HepG2 (cell line): ENCODE data around the gene NUFIP1. TPM values are rescaled to one million over a fixed set of nuclear protein-coding genes. Genes with fewer than 3 reads are reported as not detected.

Source experiments
- ATAC-seq: fragments of 200-7000 bp; cut with Tn5 transposase; 3 replicates; pipeline ENCODE4 v1.9.1; 2020; ENCODE audit warnings: mild to moderate bottlenecking, moderate library complexity
- BruUV-seq: library from RNA; stranded (reverse); fragments of 400-500 nt; replicated peaks from 2 replicates; lab custom pipeline; 2021; lab: Mats Ljungman, UMichigan
- CTCF ChIA-PET: fragments of 300-600 bp; formaldehyde crosslinking; extraction: SDS; loops from one replicate; lab custom pipeline; 2021; ENCODE audit warnings: low total read pairs, inconsistent platforms, low intra/inter-chr PET ratio; lab: Yijun Ruan, JAX
- POLR2A ChIA-PET: fragments of 350-600 bp; sonication (Branson Sonifier 250); formaldehyde crosslinking; loops from one replicate; lab custom pipeline; 2020; ENCODE audit warnings: antibody characterized with exemption, inconsistent platforms; lab: Yijun Ruan, JAX
- DNase-seq: peaks from one replicate; pipeline ENCODE4 v3.0.0-alpha.2; 2015; ENCODE audit warnings: low spot score
- FAIRE-seq: peaks from 3 replicates; lab custom pipeline; 2011; peaks lifted over from hg19 to GRCh38; lab: Jason Lieb, UNC
- H2AFZ ChIP-seq: one replicate; pipeline ENCODE4 v1.6.1; 2011; ENCODE audit warnings: low read length, inconsistent platforms
- H3K27ac ChIP-seq: fragments of 300-600 bp; 3 replicates; pipeline ENCODE4 v1.8.0; 2011; ENCODE audit warnings: mixed run types, mild to moderate bottlenecking, mixed read lengths, low read length, inconsistent platforms; ENCODE audit not compliant: insufficient read depth; ENCODE audit errors: extremely low read length
- H3K27me3 ChIP-seq, 2 experiments: fragments of 200-600 bp in 1 of 2; 2 replicates in 1 of 2; 3 replicates in 1 of 2; pipeline versions ENCODE4 v1.6.0 to v1.8.0; 2011; ENCODE audit warnings: low read length in 2 of 2, mild to moderate bottlenecking in 2 of 2, moderate library complexity in 2 of 2, inconsistent platforms in 1 of 2; ENCODE audit not compliant: insufficient read depth in 2 of 2, control insufficient read depth in 1 of 2
- H3K36me3 ChIP-seq, 2 experiments: fragments of 200-600 bp in 1 of 2; replicated peaks in 1 of 2; 2 replicates in 1 of 2; 3 replicates in 1 of 2; pipeline versions ENCODE4 v1.5.1 to v1.8.0; 2011; ENCODE audit warnings: low read length in 2 of 2, inconsistent platforms in 1 of 2; ENCODE audit not compliant: insufficient read depth in 2 of 2, control insufficient read depth in 1 of 2
- H3K4me1 ChIP-seq: 2 replicates; pipeline ENCODE4 v1.5.1; 2012; ENCODE audit warnings: low read length, inconsistent platforms; ENCODE audit not compliant: insufficient read depth
- H3K4me2 ChIP-seq: 2 replicates; pipeline ENCODE4 v1.6.0; 2011; ENCODE audit warnings: low read depth, low read length, inconsistent platforms
- H3K4me3 ChIP-seq, 3 experiments: fragments of 200-600 bp in 1 of 3; sonication (generic), shearing (Covaris generic) in 1 of 3; replicated peaks in 1 of 3; 2 replicates each; pipeline ENCODE4 v1.5.1; 2011 to 2016; ENCODE audit warnings: low read length in 3 of 3, inconsistent platforms in 2 of 3, low read depth in 2 of 3, mild to moderate bottlenecking in 2 of 3, control low read depth in 1 of 3, mixed read lengths in 1 of 3; ENCODE audit not compliant: insufficient read depth in 1 of 3
- H3K79me2 ChIP-seq: one replicate; pipeline ENCODE4 v1.6.1; 2011; ENCODE audit warnings: low read length, inconsistent platforms; ENCODE audit not compliant: insufficient read depth
- H3K9ac ChIP-seq: 2 replicates; pipeline ENCODE4 v1.6.0; 2011; ENCODE audit warnings: mild to moderate bottlenecking, low read depth, low read length, inconsistent platforms; ENCODE audit not compliant: insufficient read depth
- H3K9me3 ChIP-seq: 2 replicates; pipeline ENCODE4 v1.5.1; 2012; ENCODE audit warnings: mild to moderate bottlenecking, low read length
- H4K20me1 ChIP-seq: 2 replicates; pipeline ENCODE4 v1.6.0; 2011; ENCODE audit warnings: inconsistent platforms, mild to moderate bottlenecking, low read length, moderate library complexity; ENCODE audit not compliant: insufficient read depth
- ATF3 ChIP-seq: sonication (generic); formaldehyde crosslinking; IDR thresholded peaks from 2 replicates; pipeline ENCODE4 v1.4.0; 2020; ENCODE audit warnings: missing genetic modification reagents
- CTCF ChIP-seq: sonication (generic); formaldehyde crosslinking; IDR thresholded peaks from 2 replicates; pipeline ENCODE4 v1.5.0; 2020; ENCODE audit warnings: mild to moderate bottlenecking, missing genetic modification reagents, moderate library complexity
- ETV6 ChIP-seq: sonication (generic); formaldehyde crosslinking; conservative IDR thresholded peaks from 2 replicates; pipeline ENCODE4 v1.4.0; 2020; ENCODE audit warnings: missing genetic modification reagents
- HES4 ChIP-seq: sonication (generic); formaldehyde crosslinking; IDR thresholded peaks from 2 replicates; pipeline ENCODE4 v1.9.0; 2021; ENCODE audit warnings: mild to moderate bottlenecking, missing genetic modification reagents, borderline replicate concordance
- MAFF ChIP-seq: IDR thresholded peaks from 2 replicates; pipeline ENCODE4 v1.6.1; 2011; ENCODE audit warnings: low read depth, low read length, improper control_type of control experiment
- MIXL1 ChIP-seq: IDR thresholded peaks from 2 replicates; pipeline ENCODE4 v1.6.1; 2016
- MTF2 ChIP-seq: sonication (generic); formaldehyde crosslinking; IDR thresholded peaks from 2 replicates; pipeline ENCODE4 v1.5.0; 2020; ENCODE audit warnings: missing genetic modification reagents, borderline replicate concordance
- NR2F2 ChIP-seq: IDR thresholded peaks from 2 replicates; pipeline ENCODE4 v1.6.1; 2012; ENCODE audit warnings: low read depth, inconsistent platforms, borderline replicate concordance
- STAG1 ChIP-seq: sonication (generic); formaldehyde crosslinking; IDR thresholded peaks from 2 replicates; pipeline ENCODE4 v1.4.0; 2020; ENCODE audit warnings: missing genetic modification reagents
- TRAFD1 ChIP-seq: sonication (generic); formaldehyde crosslinking; IDR thresholded peaks from 2 replicates; pipeline ENCODE4 v1.5.1; 2020; ENCODE audit warnings: missing genetic modification reagents, mild to moderate bottlenecking, borderline replicate concordance
- ZNF143 ChIP-seq: sonication (generic); formaldehyde crosslinking; IDR thresholded peaks from 2 replicates; pipeline ENCODE4 v1.4.0; 2020; ENCODE audit warnings: missing genetic modification reagents
- ZNF580 ChIP-seq: IDR thresholded peaks from 2 replicates; pipeline ENCODE4 v1.6.1; 2016; ENCODE audit warnings: low read depth, borderline replicate concordance
- ZNF770 ChIP-seq: sonication (generic); formaldehyde crosslinking; IDR thresholded peaks from 2 replicates; pipeline ENCODE4 v1.5.0; 2020; ENCODE audit warnings: mild to moderate bottlenecking, missing genetic modification reagents
- ZNF883 ChIP-seq: sonication (generic); formaldehyde crosslinking; IDR thresholded peaks from 2 replicates; pipeline ENCODE4 v1.5.1; 2020; ENCODE audit warnings: mild to moderate bottlenecking, missing genetic modification reagents; ENCODE audit errors: not compliant biosample characterization
- ZNF891 ChIP-seq: sonication (generic); formaldehyde crosslinking; IDR thresholded peaks from 2 replicates; pipeline ENCODE4 v1.5.0; 2020; ENCODE audit warnings: mild to moderate bottlenecking, missing genetic modification reagents
- ZSCAN21 ChIP-seq: sonication (generic); formaldehyde crosslinking; IDR thresholded peaks from 2 replicates; pipeline ENCODE4 v1.8.0; 2022; ENCODE audit warnings: mild to moderate bottlenecking, missing genetic modification reagents, moderate library complexity, borderline replicate concordance
- ZSCAN25 ChIP-seq: sonication (generic); formaldehyde crosslinking; IDR thresholded peaks from 2 replicates; pipeline ENCODE4 v1.8.0; 2022; ENCODE audit warnings: mild to moderate bottlenecking, missing genetic modification reagents
- WGBS: methylation state at CpG from one replicate; pipeline ENCODE4 v1.1.6; 2017; ENCODE audit warnings: low lambda C conversion rate; 5-methylcytosine and 5-hydroxymethylcytosine counted together
- in situ Hi-C: cut with HindIII; loops from 2 replicates; pipeline ENCODE4 v1.10.0; 2017; ENCODE audit warnings: low pct_unique_long_range_greater_than_20kb; ENCODE audit not compliant: extremely low pct_ligation_motif_present
- intact Hi-C: fragments of 100-400 bp; cut with micrococcal nuclease; formaldehyde crosslinking; loops from one replicate; pipeline ENCODE4 v1.10.0; 2022; ENCODE audit not compliant: unreplicated experiment
- polyA plus RNA-seq, 8 experiments: library from polyadenylated mRNA; depleted of rRNA in 3 of 8; stranded (reverse) in 7 of 8; unstranded in 1 of 8; fragments of >200 nt; fragmentation: Illumina TruSeq in 4 of 8; extraction: Trizol in 4 of 8; gene quantifications; 2 replicates each; pipeline versions ENCODE4 v1.2.1 to v1.2.3, GENCODE V29; 2011 to 2016; ENCODE audit warnings: low read depth in 4 of 8, missing spikeins in 1 of 8, mixed read lengths in 1 of 8; ENCODE audit not compliant: insufficient read depth in 1 of 8
- total RNA-seq, 5 experiments: library from RNA; depleted of rRNA; stranded (reverse); fragments of >200 nt; fragmentation: Illumina TruSeq; extraction: Trizol; gene quantifications; 2 replicates each; pipeline ENCODE4 v1.2.3, GENCODE V29; 2016; ENCODE audit warnings: low read depth in 1 of 5

The NUFIP1 gene
- total and polyA plus RNA-seq, 2 of the 13 experiments (the other 11 are each of a cell fraction or from before 2014, with no cell fraction given), result 1.9 to 10.3 TPM

- intact Hi-C loops, result loop anchor here (1.0 to 5.0 kb wide), 3 partner anchors 55 to 101 kb away; partner anchors contain the start of genes GPALPP1 and NUFIP1
- TF ChIP-seq MTF2 (CRISPR knock-in tag), result 0 out of 2 replicates have a peak, but pooled peaks have one; percentile 1
- TF ChIP-seq ZSCAN21, result 0 out of 2 replicates have a peak, but pooled peaks have one; percentile 16
- no peak for TF ChIP-seq ZSCAN25 (CRISPR knock-in tag)
- 0 out of 2 replicates have a peak, but pooled peaks have one; percentile 9 for TF ChIP-seq ZNF143 (CRISPR knock-in tag)
- TF ChIP-seq HES4 (CRISPR knock-in tag), result no peak
- TF ChIP-seq MAFF, result peak; percentile 90
- no peak for TF ChIP-seq TRAFD1
- no peak for TF ChIP-seq ZNF891
- TF ChIP-seq ATF3 (CRISPR knock-in tag), result peak; percentile 80
- peak; percentile 61; the same call in 1 of the 2 replicates for TF ChIP-seq MIXL1 (CRISPR knock-in tag)
- peak; percentile 99 for TF ChIP-seq ZNF770 (CRISPR knock-in tag)
- no peak for TF ChIP-seq ZNF883
- TF ChIP-seq STAG1 (CRISPR knock-in tag), result peak; percentile 48
- 0 out of 2 replicates have a peak, but pooled peaks have one; percentile 33 for TF ChIP-seq ETV6 (CRISPR knock-in tag)
- peak; percentile 89 for TF ChIP-seq ZNF580 (CRISPR knock-in tag)
- TF ChIP-seq NR2F2, result no peak
- TF ChIP-seq CTCF (CRISPR knock-in tag), result peak; percentile 83
Measured at GRCh38 chr13:44918326-44919103, 70.8 kb downstream of the NUFIP1 start.

More at GRCh38 chr13:44918326-44919103, 70.8 kb downstream of the NUFIP1 start:
- DNase-seq (peak; percentile 88), FAIRE-seq (no peak), ATAC-seq (peak; percentile 94)
- H3K9me3 ChIP-seq, result no peaks in the 10 kb centered on the region
- in situ Hi-C loops, result no loop called here
- H3K9ac ChIP-seq, result peak overlapping the region; percentile 71
- POLR2A ChIA-PET, result interaction anchor here (0.6 to 1.6 kb wide), 4 partner anchors 65 to 557 kb away, joined by 3 to 4 read pairs (median 4); no protein-coding TSS in a partner anchor
- peak overlapping the region; percentile 83 for H3K27ac ChIP-seq
- no peaks in the 10 kb centered on the region; a peak in 1 of 5 replicates for H3K27me3 ChIP-seq
- 11% methylated on average over 16 of the region's 26 CpGs for WGBS
- H3K4me3 ChIP-seq, result peak overlapping the region; percentile 61 to 74 (median 63)
- H3K4me1 ChIP-seq, result peaks cover 38% of the 10 kb centered on the region
- H4K20me1 ChIP-seq, result no peaks in the 10 kb centered on the region
- CTCF ChIA-PET, result interaction anchor here (1.3 kb wide), 1 partner anchor 51 kb away, joined by 7 read pairs; no protein-coding TSS in a partner anchor
- TSS peak; percentile 98 for BruUV-seq
- H2AFZ ChIP-seq, result peak overlapping the region; percentile 95
- H3K79me2 ChIP-seq, result no peaks in the 10 kb centered on the region
- H3K36me3 ChIP-seq, result no peaks in the 10 kb centered on the region
- peak overlapping the region; percentile 89 for H3K4me2 ChIP-seq
